GM12878 (cell line): ENCODE measurements around the gene INSIG1.

Experiments
- CBX5 ChIP-seq: sonication (generic); IDR thresholded peaks from 2 replicates; pipeline ENCODE4 v1.6.1; 2016; ENCODE audit warnings: low read depth, moderate library complexity, mild to moderate bottlenecking, inconsistent platforms
- CTCF ChIP-seq, 3 experiments: IDR thresholded peaks in 2 of 3; conservative IDR thresholded peaks in 1 of 3; 2 replicates each; pipeline ENCODE4 v1.5.1; 2011; ENCODE audit warnings: low read depth in 3 of 3, low read length in 3 of 3, mild to moderate bottlenecking in 3 of 3, control low read depth in 2 of 3, moderate library complexity in 2 of 3, inconsistent platforms in 1 of 3, mixed read lengths in 1 of 3; ENCODE audit not compliant: control insufficient read depth in 2 of 3, insufficient read depth in 1 of 3; ENCODE audit errors: extremely low read depth in 1 of 3
- JUND ChIP-seq: IDR thresholded peaks from 2 replicates; pipeline ENCODE4 v1.6.1; 2012; ENCODE audit warnings: low read depth, mild to moderate bottlenecking, low read length, improper control_type of control experiment, moderate library complexity
- POLR2A ChIP-seq: IDR thresholded peaks from 2 replicates; pipeline ENCODE4 v1.6.1; 2011; ENCODE audit warnings: low read depth, mild to moderate bottlenecking, low read length

DNA sequence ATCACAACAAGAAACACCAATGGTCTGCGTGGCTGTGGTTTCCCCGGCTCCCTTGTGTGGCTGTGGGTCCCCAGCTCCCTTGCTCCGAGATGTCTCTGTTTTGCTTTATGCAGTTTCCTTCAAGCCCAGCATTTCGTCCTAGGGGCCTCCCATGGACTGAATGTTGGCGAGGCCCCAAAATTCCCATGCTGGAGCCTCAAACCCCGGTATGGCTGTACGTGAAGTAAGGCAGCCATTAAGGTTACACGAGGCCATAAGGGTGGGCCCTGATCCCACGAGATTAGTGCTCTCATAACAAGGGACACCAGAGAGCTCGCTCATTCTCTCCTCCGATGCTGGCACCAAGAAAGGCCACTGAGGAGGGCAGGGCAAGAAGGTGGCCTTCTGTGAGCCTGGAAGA, 44.6 kb downstream of the INSIG1 start:
- no peak for TF ChIP-seq POLR2A
- TF ChIP-seq JUND: no peak
- TF ChIP-seq CTCF (IDR thresholded peaks at IDR 0.05 in 2 of 3, conservative IDR thresholded peaks at IDR 0.05 in 1 of 3; ENCODE audit: control insufficient read depth in 2 of 3, extremely low read depth in 1 of 3, insufficient read depth in 1 of 3, low read depth in 3 of 3, low read length in 3 of 3): no peak
- TF ChIP-seq CBX5: no peak
